Thyroid gland (tissue), 4 donors: Measurements from ENCODE around the gene NPB. TPM values are rescaled to one million over a fixed set of nuclear protein-coding genes. Genes with fewer than 3 reads are reported as not detected.
"Not testable (repeated sequence)": the region's sequence is repeated elsewhere in the genome, so short reads cannot be mapped to it uniquely, and the experiment has no call there.

Source experiments
- DNase-seq, 2 donors: peaks; one replicate each; pipeline ENCODE4 v3.0.0-alpha.2; 2019
- H3K27ac ChIP-seq, 3 donors: fragments of 200-600 bp; sonication (generic); 1 replicate in 2 of 3; 2 replicates in 1 of 3; pipeline ENCODE4 v1.5.1; 2016 to 2019; ENCODE audit warnings: mild to moderate bottlenecking in 1 of 3, moderate library complexity in 1 of 3
- H3K27me3 ChIP-seq: fragments of 200-600 bp; sonication (generic); one replicate; pipeline ENCODE4 v1.5.1; 2019
- H3K36me3 ChIP-seq, 2 donors: fragments of 200-600 bp; sonication (generic); one replicate each; pipeline ENCODE4 v1.5.1; 2016 to 2019
- H3K4me1 ChIP-seq, 2 donors: fragments of 200-600 bp; sonication (generic); one replicate each; pipeline ENCODE4 v1.5.1; 2017 to 2019
- H3K4me3 ChIP-seq, 3 donors: fragments of 200-600 bp; sonication (generic); replicated peaks in 1 of 3; 1 replicate in 2 of 3; 2 replicates in 1 of 3; pipeline ENCODE4 v1.5.1; 2016; ENCODE audit warnings: mild to moderate bottlenecking in 1 of 3
- H3K9me3 ChIP-seq: fragments of 200-600 bp; sonication (generic); one replicate; pipeline ENCODE4 v1.5.1; 2017
- POLR2A ChIP-seq, 2 donors: fragments of 450-650 bp; IDR thresholded peaks; one replicate each; pipeline ENCODE4 v1.6.1; 2017; ENCODE audit warnings: antibody characterized with exemption in 2 of 2, mild to moderate bottlenecking in 2 of 2, moderate library complexity in 1 of 2
- WGBS, 2 donors: methylation state at CpG; one replicate each; pipeline ENCODE4 v1.1.5; 2017; 5-methylcytosine and 5-hydroxymethylcytosine counted together
- intact Hi-C: fragments of 100-400 bp; cut with DNase I; formaldehyde crosslinking; loops from one replicate; pipeline ENCODE4 v1.15.1; 2023
- total RNA-seq, 4 donors: library from RNA; depleted of rRNA; stranded (reverse); fragments of >200 nt; gene quantifications; one replicate each; pipeline ENCODE4 v1.2.3, GENCODE V29; 2016
- TF ChIP-seq, protein P1 (sequence below), 6 experiments: fragments of 200-600 bp in 3 of 6; fragments of 450-650 bp in 3 of 6; sonication (generic) in 3 of 6; IDR thresholded peaks; one replicate each; pipeline ENCODE4 v1.5.1; 2016 to 2019; ENCODE audit warnings: antibody characterized with exemption in 6 of 6, mild to moderate bottlenecking in 2 of 6, inconsistent platforms in 1 of 6, moderate library complexity in 1 of 6

Gene NPB
- total RNA-seq, 4 donors from 2014 or later, result 0.33 to 1.1 (median 0.38) TPM; not detected in 1

- H3K4me3 ChIP-seq, result peak overlapping the region in 1 of 3 donors; percentile 96
- H3K27me3 ChIP-seq, H3K9me3 ChIP-seq, DNase-seq, intact Hi-C loops: not testable (repeated sequence)
- peaks cover 18 to 27% of the 10 kb centered on the region in 2 donors for H3K4me1 ChIP-seq
- 40 to 44% methylated on average over 9 of the region's 9 CpGs for WGBS, 2 donors
- TF ChIP-seq, protein P1, sequence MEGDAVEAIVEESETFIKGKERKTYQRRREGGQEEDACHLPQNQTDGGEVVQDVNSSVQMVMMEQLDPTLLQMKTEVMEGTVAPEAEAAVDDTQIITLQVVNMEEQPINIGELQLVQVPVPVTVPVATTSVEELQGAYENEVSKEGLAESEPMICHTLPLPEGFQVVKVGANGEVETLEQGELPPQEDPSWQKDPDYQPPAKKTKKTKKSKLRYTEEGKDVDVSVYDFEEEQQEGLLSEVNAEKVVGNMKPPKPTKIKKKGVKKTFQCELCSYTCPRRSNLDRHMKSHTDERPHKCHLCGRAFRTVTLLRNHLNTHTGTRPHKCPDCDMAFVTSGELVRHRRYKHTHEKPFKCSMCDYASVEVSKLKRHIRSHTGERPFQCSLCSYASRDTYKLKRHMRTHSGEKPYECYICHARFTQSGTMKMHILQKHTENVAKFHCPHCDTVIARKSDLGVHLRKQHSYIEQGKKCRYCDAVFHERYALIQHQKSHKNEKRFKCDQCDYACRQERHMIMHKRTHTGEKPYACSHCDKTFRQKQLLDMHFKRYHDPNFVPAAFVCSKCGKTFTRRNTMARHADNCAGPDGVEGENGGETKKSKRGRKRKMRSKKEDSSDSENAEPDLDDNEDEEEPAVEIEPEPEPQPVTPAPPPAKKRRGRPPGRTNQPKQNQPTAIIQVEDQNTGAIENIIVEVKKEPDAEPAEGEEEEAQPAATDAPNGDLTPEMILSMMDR (IDR thresholded peaks at IDR 0.05), result peak in 1 of 6 experiments; percentile 1
- peaks cover 36 to 38% of the 10 kb centered on the region in 2 donors for H3K36me3 ChIP-seq
- peak overlapping the region in 1 of 3 donors; percentile 35 for H3K27ac ChIP-seq
Measured at GRCh38 chr17:81918333-81918669, 16.3 kb downstream of the NPB start.

DNA sequence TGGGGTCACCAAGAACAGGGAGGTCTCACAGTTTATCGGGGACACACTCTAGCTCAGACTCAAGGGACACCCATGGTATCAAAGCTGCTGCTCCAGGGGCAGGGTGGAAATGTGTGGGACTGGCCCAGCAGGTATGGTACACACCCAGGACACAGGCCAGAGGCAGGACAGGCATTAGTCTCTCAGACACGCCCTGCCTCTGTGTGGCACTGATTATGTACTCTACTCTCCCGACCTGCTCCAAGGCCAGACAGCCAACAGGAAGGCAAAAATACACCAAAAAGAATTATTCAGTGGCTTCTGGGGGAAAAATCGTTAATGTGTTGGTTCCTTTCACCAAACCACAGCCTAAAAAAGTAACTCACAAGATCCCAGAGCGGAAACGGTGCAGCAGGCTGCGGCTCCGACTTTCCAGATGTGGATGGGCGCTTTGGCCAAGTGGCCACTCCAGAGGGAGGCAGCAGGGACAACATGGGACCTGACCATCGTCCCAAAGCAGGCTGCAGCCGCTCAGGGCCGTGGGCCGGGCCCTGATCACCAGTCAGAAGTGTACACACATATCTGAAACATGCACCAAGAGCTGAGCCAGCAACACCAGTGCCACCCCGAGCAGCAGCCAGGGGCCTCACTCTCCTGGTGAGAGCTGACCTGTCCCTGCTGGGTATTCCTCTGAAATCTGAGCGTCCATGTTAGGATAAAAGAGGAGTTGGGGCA, 17.0 kb downstream of the NPB start:
- 80 to 86% methylated on average over 10 to 15 of the region's 15 CpGs for WGBS, 2 donors
- no peak for TF ChIP-seq POLR2A (IDR thresholded peaks at IDR 0.05)
- TF ChIP-seq, protein P1 (IDR thresholded peaks at IDR 0.05), result no peak
- no peaks in the 10 kb centered on the region for H3K9me3 ChIP-seq
- H3K27me3 ChIP-seq, result no peaks in the 10 kb centered on the region
- H3K4me3 ChIP-seq, result no peak overlapping the region
- H3K4me1 ChIP-seq, result peaks cover 24 to 34% of the 10 kb centered on the region in 2 donors
- H3K36me3 ChIP-seq, result peaks cover 30 to 31% of the 10 kb centered on the region in 2 donors
- H3K27ac ChIP-seq, result no peak overlapping the region
- intact Hi-C loops, result no loop called here
- DNase-seq, result no peak

GRCh38 chr17:81920612-81921536, 18.8 kb downstream of the NPB start:
- Histone ChIP-seq H3K4me3 (no peak overlapping the region), H3K27me3 (no peaks in the 10 kb centered on the region), H3K9me3 (no peaks in the 10 kb centered on the region), H3K27ac (no peak overlapping the region), H3K36me3 (peaks cover 13 to 14% of the 10 kb centered on the region in 2 donors), H3K4me1 (peaks cover 42 to 53% of the 10 kb centered on the region in 2 donors)
- TF ChIP-seq, protein P1 (IDR thresholded peaks at IDR 0.05), result no peak
- TF ChIP-seq POLR2A (IDR thresholded peaks at IDR 0.05), result no peak
- DNase-seq, result no peak
- intact Hi-C loops, result no loop called here
- 92 to 95% methylated on average over 25 to 28 of the region's 33 CpGs for WGBS, 2 donors

GRCh38 chr17:81921537-81921862, 19.5 kb downstream of the NPB start:
- TF ChIP-seq POLR2A (IDR thresholded peaks at IDR 0.05), result no peak
- TF ChIP-seq, protein P1 (IDR thresholded peaks at IDR 0.05), result no peak
- Histone ChIP-seq H3K9me3 (no peaks in the 10 kb centered on the region), H3K36me3 (peaks cover 13 to 14% of the 10 kb centered on the region in 2 donors), H3K27ac (no peak overlapping the region), H3K4me3 (no peak overlapping the region), H3K4me1 (peaks cover 41 to 57% of the 10 kb centered on the region in 2 donors), H3K27me3 (no peaks in the 10 kb centered on the region)
- DNase-seq, result no peak
- 91 to 93% methylated on average over 3 of the region's 3 CpGs for WGBS, 2 donors
- intact Hi-C loops, result no loop called here
